A549 (cell line): ENCODE data around the gene TP53BP1. TPM values are rescaled to one million over a fixed set of nuclear protein-coding genes. Genes with fewer than 3 reads are reported as not detected.
A peak's percentile ranks its signal among the peaks of the same experiment; 100 is the strongest.

Experiments
- ATAC-seq, 2 experiments: fragments of 200-7000 bp in 1 of 2; fragments of >200 bp in 1 of 2; cut with Nextera tagmentation in 1 of 2; cut with Tn5 transposase in 1 of 2; 3 replicates each; pipeline versions ENCODE4 v1.8.0 to v1.9.1; 2018 to 2020; ENCODE audit warnings: mild to moderate bottlenecking in 1 of 2, moderate library complexity in 1 of 2
- CTCF ChIA-PET: fragments of 300-600 bp; sonication (Branson Sonifier 250); formaldehyde crosslinking; extraction: SDS; loops from one replicate; lab custom pipeline; 2021; ENCODE audit warnings: antibody characterized with exemption, inconsistent platforms; lab: Yijun Ruan, JAX
- POLR2A ChIA-PET: fragments of 350-600 bp; formaldehyde crosslinking; extraction: SDS; loops from one replicate; lab custom pipeline; 2021; ENCODE audit warnings: antibody characterized with exemption, inconsistent platforms; lab: Yijun Ruan, JAX
- DNase-seq, 2 experiments: peaks; one replicate each; pipeline versions ENCODE4 v3.0.0 to v3.0.0-alpha.2; 2011 to 2016; ENCODE audit warnings: low read depth in 1 of 2, low spot score in 1 of 2
- FAIRE-seq: peaks from 2 replicates; lab custom pipeline; 2011; peaks lifted over from hg19 to GRCh38; lab: Jason Lieb, UNC
- H3K27ac ChIP-seq, 2 experiments: fragments of >200 bp; sonication (Bioruptor Twin); formaldehyde crosslinking; 3 replicates each; pipeline ENCODE4 v1.5.1; 2016 to 2017
- H3K4me1 ChIP-seq: fragments of >200 bp; sonication (Bioruptor Twin); formaldehyde crosslinking; 3 replicates; pipeline ENCODE4 v1.6.1; 2016
- H3K4me2 ChIP-seq: fragments of >200 bp; sonication (Bioruptor Twin); formaldehyde crosslinking; 3 replicates; pipeline ENCODE4 v1.6.1; 2016
- H3K4me3 ChIP-seq: fragments of >200 bp; sonication (Bioruptor Twin); formaldehyde crosslinking; 3 replicates; pipeline ENCODE4 v1.5.1; 2016
- H3K9me3 ChIP-seq: fragments of >200 bp; sonication (Bioruptor Twin); formaldehyde crosslinking; 3 replicates; pipeline ENCODE4 v1.6.1; 2016
- BHLHE40 ChIP-seq: IDR thresholded peaks from 2 replicates; pipeline ENCODE4 v1.6.1; 2012; ENCODE audit warnings: low read depth, low read length, inconsistent platforms
- CBX2 ChIP-seq: fragments of 200-600 bp; sonication (generic); IDR thresholded peaks from 2 replicates; pipeline ENCODE4 v1.6.1; 2016; ENCODE audit warnings: low read depth, mild to moderate bottlenecking, borderline replicate concordance
- CBX8 ChIP-seq: fragments of 200-600 bp; sonication (generic); IDR thresholded peaks from 2 replicates; pipeline ENCODE4 v1.6.1; 2016
- CEBPB ChIP-seq, 2 experiments: fragments of >200 bp in 1 of 2; sonication (Bioruptor Twin) in 1 of 2; formaldehyde crosslinking in 1 of 2; IDR thresholded peaks; 2 replicates each; pipeline ENCODE4 v1.6.1; 2012 to 2016
- EHMT2 ChIP-seq: fragments of 200-600 bp; sonication (generic); IDR thresholded peaks from 2 replicates; pipeline ENCODE4 v1.6.1; 2016; ENCODE audit warnings: antibody characterized with exemption, low read depth, mild to moderate bottlenecking, moderate library complexity
- EP300 ChIP-seq, 2 experiments: fragments of >200 bp; sonication (Bioruptor Twin); formaldehyde crosslinking; IDR thresholded peaks; 2 replicates in 1 of 2; 3 replicates in 1 of 2; pipeline ENCODE4 v1.6.1; 2016 to 2017
- ESRRA ChIP-seq: fragments of 150-350 bp; IDR thresholded peaks from 2 replicates; pipeline ENCODE4 v1.6.1; 2014; ENCODE audit warnings: mild to moderate bottlenecking, low read length, borderline replicate concordance
- FOSB ChIP-seq: fragments of 250-450 bp; sonication (Bioruptor Pico); IDR thresholded peaks from 2 replicates; pipeline ENCODE4 v1.5.0; 2020; ENCODE audit warnings: mild to moderate bottlenecking, moderate library complexity
- FOSL2 ChIP-seq, 2 experiments: fragments of 450-650 bp in 1 of 2; fragments of >200 bp in 1 of 2; sonication (Bioruptor Twin) in 1 of 2; formaldehyde crosslinking; IDR thresholded peaks; 2 replicates each; pipeline versions ENCODE4 v1.5.0 to v1.6.1; 2016 to 2020; ENCODE audit warnings: mild to moderate bottlenecking in 1 of 2, moderate library complexity in 1 of 2
- GATA3 ChIP-seq: IDR thresholded peaks from 2 replicates; pipeline ENCODE4 v1.6.1; 2012; ENCODE audit warnings: borderline replicate concordance
- HDAC2 ChIP-seq: fragments of 200-600 bp; sonication (generic); IDR thresholded peaks from 2 replicates; pipeline ENCODE4 v1.6.1; 2016
- HOXA7 ChIP-seq: fragments of 250-450 bp; sonication (Bioruptor Pico); IDR thresholded peaks from 2 replicates; pipeline ENCODE4 v1.5.0; 2020; ENCODE audit warnings: mild to moderate bottlenecking, moderate library complexity
- HOXB13 ChIP-seq: fragments of 250-450 bp; sonication (Bioruptor Pico); IDR thresholded peaks from 2 replicates; pipeline ENCODE4 v1.5.0; 2020; ENCODE audit warnings: low read depth, mild to moderate bottlenecking, moderate library complexity
- HOXB5 ChIP-seq: fragments of 250-450 bp; sonication (Bioruptor Pico); IDR thresholded peaks from 2 replicates; pipeline ENCODE4 v1.5.0; 2020; ENCODE audit warnings: mild to moderate bottlenecking, moderate library complexity
- JUNB ChIP-seq: fragments of >200 bp; sonication (Bioruptor Twin); formaldehyde crosslinking; IDR thresholded peaks from 2 replicates; pipeline ENCODE4 v1.6.1; 2016
- KDM5A ChIP-seq: fragments of 200-600 bp; sonication (generic); IDR thresholded peaks from 2 replicates; pipeline ENCODE4 v1.6.1; 2016; ENCODE audit warnings: antibody characterized with exemption, mild to moderate bottlenecking
- MAFK ChIP-seq: fragments of 450-650 bp; IDR thresholded peaks from 2 replicates; pipeline ENCODE4 v1.6.1; 2014; ENCODE audit not compliant: partially characterized antibody
- MAZ ChIP-seq: fragments of 150-350 bp; IDR thresholded peaks from 2 replicates; pipeline ENCODE4 v1.6.1; 2014; ENCODE audit warnings: antibody characterized with exemption, low read depth, low read length, borderline replicate concordance
- NFE2L2 ChIP-seq: fragments of 150-350 bp; conservative IDR thresholded peaks from 2 replicates; pipeline ENCODE4 v1.6.1; 2014; ENCODE audit warnings: low read length
- NR3C1 ChIP-seq: fragments of >200 bp; sonication (Bioruptor Twin); formaldehyde crosslinking; IDR thresholded peaks from 3 replicates; pipeline ENCODE4 v1.6.1; 2017
- POLR2AphosphoS2 ChIP-seq: conservative IDR thresholded peaks from 2 replicates; pipeline ENCODE4 v1.6.1; 2012; ENCODE audit warnings: low read length, improper control_type of control experiment, inconsistent platforms
- RAD21 ChIP-seq, 2 experiments: fragments of >200 bp in 1 of 2; sonication (Bioruptor Twin) in 1 of 2; formaldehyde crosslinking in 1 of 2; IDR thresholded peaks in 1 of 2; conservative IDR thresholded peaks in 1 of 2; 2 replicates in 1 of 2; 3 replicates in 1 of 2; pipeline ENCODE4 v1.6.1; 2012 to 2018; ENCODE audit warnings: inconsistent platforms in 1 of 2
- RNF2 ChIP-seq: fragments of 200-600 bp; sonication (generic); IDR thresholded peaks from 2 replicates; pipeline ENCODE4 v1.6.1; 2016; ENCODE audit warnings: low read depth, mild to moderate bottlenecking, antibody characterized with exemption, moderate library complexity, borderline replicate concordance
- SMC3 ChIP-seq: fragments of >200 bp; sonication (Bioruptor Twin); formaldehyde crosslinking; IDR thresholded peaks from 3 replicates; pipeline ENCODE4 v1.6.1; 2018; ENCODE audit warnings: inconsistent platforms
- TFCP2L1 ChIP-seq: fragments of 250-450 bp; sonication (Bioruptor Pico); IDR thresholded peaks from 2 replicates; pipeline ENCODE4 v1.5.0; 2021; ENCODE audit warnings: mild to moderate bottlenecking
- TP53 ChIP-seq: fragments of 250-450 bp; sonication (Bioruptor Pico); IDR thresholded peaks from 2 replicates; pipeline ENCODE4 v1.5.0; 2021; ENCODE audit warnings: mild to moderate bottlenecking, moderate library complexity
- ZC3H11A ChIP-seq: fragments of 450-650 bp; IDR thresholded peaks from 2 replicates; pipeline ENCODE4 v1.6.1; 2014; ENCODE audit warnings: antibody characterized with exemption, mild to moderate bottlenecking
- ZFP36 ChIP-seq: fragments of 450-650 bp; IDR thresholded peaks from 2 replicates; pipeline ENCODE4 v1.6.1; 2014; ENCODE audit warnings: borderline replicate concordance; ENCODE audit not compliant: partially characterized antibody
- ZNF302 ChIP-seq: fragments of 250-450 bp; sonication (Bioruptor Pico); IDR thresholded peaks from 2 replicates; pipeline ENCODE4 v1.9.0; 2021; ENCODE audit warnings: inconsistent platforms, mild to moderate bottlenecking, moderate library complexity
- WGBS: methylation state at CpG from one replicate; pipeline ENCODE4 v1.1.6; 2017; ENCODE audit errors: missing lambda C conversion rate; 5-methylcytosine and 5-hydroxymethylcytosine counted together
- polyA plus RNA-seq, 4 experiments: library from polyadenylated mRNA; depleted of rRNA in 3 of 4; stranded (reverse); fragments of >200 nt; fragmentation: RNase III in 1 of 4; extraction: RNeasy Plus Mini Kit Qiagen cat#74134 plus additional on column Dnase treatment in 1 of 4; gene quantifications; 2 replicates in 3 of 4; 3 replicates in 1 of 4; pipeline ENCODE4 v1.2.3, GENCODE V29; 2011 to 2017
- TF ChIP-seq, protein P1 (sequence below): fragments of 200-600 bp; sonication (generic); IDR thresholded peaks from 2 replicates; pipeline ENCODE4 v1.6.1; 2016; ENCODE audit warnings: antibody characterized with exemption, mild to moderate bottlenecking, moderate library complexity
- TF ChIP-seq, protein P2 (sequence below): IDR thresholded peaks from 2 replicates; pipeline ENCODE4 v1.6.1; 2012; ENCODE audit warnings: low read depth, borderline replicate concordance
- TF ChIP-seq, protein P3 (sequence below): fragments of >200 bp; sonication (Bioruptor Twin); formaldehyde crosslinking; IDR thresholded peaks from 3 replicates; pipeline ENCODE4 v1.6.1; 2016
- TF ChIP-seq, protein P4 (sequence below): IDR thresholded peaks from 2 replicates; pipeline ENCODE4 v1.6.1; 2012
- TF ChIP-seq, protein P5 (sequence below): fragments of 150-350 bp; IDR thresholded peaks from 2 replicates; pipeline ENCODE4 v1.6.1; 2014; ENCODE audit warnings: low read depth, mild to moderate bottlenecking, low read length

TP53BP1 gene
- polyA plus RNA-seq, 2 of the 4 experiments (the other 2 are of a cell fraction): 25.0 to 49.8 TPM

DNA sequence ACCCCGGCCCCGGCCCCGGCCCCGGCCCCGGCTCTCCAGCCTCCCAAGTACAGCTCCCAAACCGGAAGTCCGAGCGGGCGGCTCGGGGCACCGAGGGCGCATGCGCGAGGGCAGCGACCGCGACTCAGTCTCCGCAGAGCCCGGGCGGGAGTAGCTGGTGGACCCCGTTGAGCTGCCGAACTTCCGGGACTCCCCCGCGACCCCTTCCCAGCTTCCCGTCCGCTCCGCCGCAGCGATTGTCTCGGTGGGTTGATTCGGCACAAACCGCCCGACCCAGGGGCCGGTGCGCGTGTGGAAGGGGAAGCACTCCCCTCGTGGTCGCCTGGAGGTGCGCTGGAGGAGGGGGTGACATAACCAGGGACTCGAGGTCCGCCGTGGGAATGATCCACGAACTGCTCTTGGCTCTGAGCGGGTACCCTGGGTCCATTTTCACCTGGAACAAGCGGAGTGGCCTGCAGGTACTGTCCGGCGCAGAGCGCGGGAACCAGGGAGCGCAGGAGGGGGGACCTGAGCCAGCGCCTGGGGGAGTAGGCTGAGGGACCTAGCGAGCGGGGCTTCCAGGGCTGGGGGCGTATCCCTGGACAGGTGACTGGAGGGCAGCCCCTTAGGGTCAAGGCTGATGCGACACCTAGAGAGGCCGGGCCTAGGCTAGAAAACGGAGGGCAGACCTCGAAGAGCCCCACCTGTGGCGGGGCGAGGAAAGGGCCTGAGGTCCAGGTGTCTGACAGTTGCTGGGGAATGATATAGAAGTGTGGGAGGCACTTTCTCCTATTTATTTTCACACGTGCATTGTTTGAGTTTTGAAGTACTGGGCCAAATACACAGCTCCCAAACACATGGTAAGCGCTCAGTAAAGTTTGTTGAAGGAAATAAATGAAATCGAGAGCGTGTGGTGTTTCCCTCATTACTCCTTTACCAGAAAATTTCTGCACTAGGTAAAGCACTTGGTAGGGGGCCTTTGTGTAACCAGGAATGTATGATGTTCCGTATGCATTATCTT, 121.7 kb downstream of the TP53BP1 start, which contains the start of the genes TUBGCP4 and ZSCAN29:
TUBGCP4 (plus strand) TSS at position 127 of the 1,000 bp plus-strand sequence; CDS start at position 381, 254 bp downstream.
ZSCAN29 (minus strand) TSS at position 69 of the 1,000 bp plus-strand sequence. CDS start 1,130 bp downstream, outside the sequence.
- WGBS: 25% methylated on average over 11 of the region's 66 CpGs
- ATAC-seq: peak; percentile 95 to 97
- H3K9me3 ChIP-seq: peaks cover 18% of the 10 kb centered on the region
- H3K27ac ChIP-seq: peak within 1 kb of the TSS; percentile 92 to 96
- peaks cover 12% of the 10 kb centered on the region; the same call in 2 of the 3 replicates for H3K4me1 ChIP-seq
- H3K4me3 ChIP-seq: peak within 1 kb of the TSS; percentile 96
- ChIA-PET CTCF (interaction anchor here (0.9 to 1.3 kb wide), 4 partner anchors 8 to 18 kb away, joined by 3 to 4 read pairs (median 4); no protein-coding TSS in a partner anchor), POLR2A (interaction anchor here (0.7 kb wide), 1 partner anchor 19 kb away, joined by 3 read pairs; no protein-coding TSS in a partner anchor)
- H3K4me2 ChIP-seq: peak within 1 kb of the TSS; percentile 92
- peak; percentile 76 for DNase-seq
- no peak for FAIRE-seq
- TF ChIP-seq NR3C1 (no peak), POLR2AphosphoS2 (no peak), FOSB (CRISPR knock-in tag) (no peak), NFE2L2 (no peak), CEBPB (IDR thresholded peaks at IDR 0.05) (no peak), MAZ (no peak), HDAC2 (no peak), TP53 (CRISPR knock-in tag) (no peak), CBX2 (no peak), KDM5A (no peak), HOXA7 (CRISPR knock-in tag) (no peak), BHLHE40 (no peak), ZNF302 (CRISPR knock-in tag) (no peak), RNF2 (0 out of 2 replicates have a peak, but pooled peaks have one; percentile 20), FOSL2 (IDR thresholded peaks at IDR 0.05) (no peak), FOSL2 (CRISPR knock-in tag; IDR thresholded peaks at IDR 0.05) (no peak), ZFP36 (no peak), HOXB5 (CRISPR knock-in tag) (0 out of 2 replicates have a peak, but pooled peaks have one; percentile 17), GATA3 (no peak), HOXB13 (CRISPR knock-in tag) (no peak), MAFK (no peak), CBX8 (no peak), SMC3 (no peak), ESRRA (no peak), RAD21 (conservative IDR thresholded peaks at IDR 0.05 in 1 of 2, IDR thresholded peaks at IDR 0.05 in 1 of 2) (no peak), TFCP2L1 (CRISPR knock-in tag) (no peak), JUNB (no peak), EHMT2 (no peak), EP300 (IDR thresholded peaks at IDR 0.05) (no peak), ZC3H11A (no peak)
- TF ChIP-seq, protein P1, sequence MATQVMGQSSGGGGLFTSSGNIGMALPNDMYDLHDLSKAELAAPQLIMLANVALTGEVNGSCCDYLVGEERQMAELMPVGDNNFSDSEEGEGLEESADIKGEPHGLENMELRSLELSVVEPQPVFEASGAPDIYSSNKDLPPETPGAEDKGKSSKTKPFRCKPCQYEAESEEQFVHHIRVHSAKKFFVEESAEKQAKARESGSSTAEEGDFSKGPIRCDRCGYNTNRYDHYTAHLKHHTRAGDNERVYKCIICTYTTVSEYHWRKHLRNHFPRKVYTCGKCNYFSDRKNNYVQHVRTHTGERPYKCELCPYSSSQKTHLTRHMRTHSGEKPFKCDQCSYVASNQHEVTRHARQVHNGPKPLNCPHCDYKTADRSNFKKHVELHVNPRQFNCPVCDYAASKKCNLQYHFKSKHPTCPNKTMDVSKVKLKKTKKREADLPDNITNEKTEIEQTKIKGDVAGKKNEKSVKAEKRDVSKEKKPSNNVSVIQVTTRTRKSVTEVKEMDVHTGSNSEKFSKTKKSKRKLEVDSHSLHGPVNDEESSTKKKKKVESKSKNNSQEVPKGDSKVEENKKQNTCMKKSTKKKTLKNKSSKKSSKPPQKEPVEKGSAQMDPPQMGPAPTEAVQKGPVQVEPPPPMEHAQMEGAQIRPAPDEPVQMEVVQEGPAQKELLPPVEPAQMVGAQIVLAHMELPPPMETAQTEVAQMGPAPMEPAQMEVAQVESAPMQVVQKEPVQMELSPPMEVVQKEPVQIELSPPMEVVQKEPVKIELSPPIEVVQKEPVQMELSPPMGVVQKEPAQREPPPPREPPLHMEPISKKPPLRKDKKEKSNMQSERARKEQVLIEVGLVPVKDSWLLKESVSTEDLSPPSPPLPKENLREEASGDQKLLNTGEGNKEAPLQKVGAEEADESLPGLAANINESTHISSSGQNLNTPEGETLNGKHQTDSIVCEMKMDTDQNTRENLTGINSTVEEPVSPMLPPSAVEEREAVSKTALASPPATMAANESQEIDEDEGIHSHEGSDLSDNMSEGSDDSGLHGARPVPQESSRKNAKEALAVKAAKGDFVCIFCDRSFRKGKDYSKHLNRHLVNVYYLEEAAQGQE: no peak
- TF ChIP-seq, protein P2, sequence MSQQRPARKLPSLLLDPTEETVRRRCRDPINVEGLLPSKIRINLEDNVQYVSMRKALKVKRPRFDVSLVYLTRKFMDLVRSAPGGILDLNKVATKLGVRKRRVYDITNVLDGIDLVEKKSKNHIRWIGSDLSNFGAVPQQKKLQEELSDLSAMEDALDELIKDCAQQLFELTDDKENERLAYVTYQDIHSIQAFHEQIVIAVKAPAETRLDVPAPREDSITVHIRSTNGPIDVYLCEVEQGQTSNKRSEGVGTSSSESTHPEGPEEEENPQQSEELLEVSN: peak; percentile 84; the same call in 1 of the 2 replicates
- TF ChIP-seq, protein P3, sequence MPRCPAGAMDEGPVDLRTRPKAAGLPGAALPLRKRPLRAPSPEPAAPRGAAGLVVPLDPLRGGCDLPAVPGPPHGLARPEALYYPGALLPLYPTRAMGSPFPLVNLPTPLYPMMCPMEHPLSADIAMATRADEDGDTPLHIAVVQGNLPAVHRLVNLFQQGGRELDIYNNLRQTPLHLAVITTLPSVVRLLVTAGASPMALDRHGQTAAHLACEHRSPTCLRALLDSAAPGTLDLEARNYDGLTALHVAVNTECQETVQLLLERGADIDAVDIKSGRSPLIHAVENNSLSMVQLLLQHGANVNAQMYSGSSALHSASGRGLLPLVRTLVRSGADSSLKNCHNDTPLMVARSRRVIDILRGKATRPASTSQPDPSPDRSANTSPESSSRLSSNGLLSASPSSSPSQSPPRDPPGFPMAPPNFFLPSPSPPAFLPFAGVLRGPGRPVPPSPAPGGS: peak; percentile 54; the same call in 1 of the 3 replicates
- TF ChIP-seq, protein P4, sequence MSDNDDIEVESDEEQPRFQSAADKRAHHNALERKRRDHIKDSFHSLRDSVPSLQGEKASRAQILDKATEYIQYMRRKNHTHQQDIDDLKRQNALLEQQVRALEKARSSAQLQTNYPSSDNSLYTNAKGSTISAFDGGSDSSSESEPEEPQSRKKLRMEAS: peak; percentile 83
- TF ChIP-seq, protein P5, sequence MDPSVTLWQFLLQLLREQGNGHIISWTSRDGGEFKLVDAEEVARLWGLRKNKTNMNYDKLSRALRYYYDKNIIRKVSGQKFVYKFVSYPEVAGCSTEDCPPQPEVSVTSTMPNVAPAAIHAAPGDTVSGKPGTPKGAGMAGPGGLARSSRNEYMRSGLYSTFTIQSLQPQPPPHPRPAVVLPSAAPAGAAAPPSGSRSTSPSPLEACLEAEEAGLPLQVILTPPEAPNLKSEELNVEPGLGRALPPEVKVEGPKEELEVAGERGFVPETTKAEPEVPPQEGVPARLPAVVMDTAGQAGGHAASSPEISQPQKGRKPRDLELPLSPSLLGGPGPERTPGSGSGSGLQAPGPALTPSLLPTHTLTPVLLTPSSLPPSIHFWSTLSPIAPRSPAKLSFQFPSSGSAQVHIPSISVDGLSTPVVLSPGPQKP: no peak
